Measurements from ENCODE around the gene ZFHX3.

Gene ZFHX3

GRCh38 chr16:72787514-72788268 lies 260.2 kb downstream of the ZFHX3 start:
- no peak for TF ChIP-seq ZFX (IDR thresholded peaks at IDR 0.05)
- no peak for TF ChIP-seq CTCF (conservative IDR thresholded peaks at IDR 0.05)
- H3K27ac ChIP-seq, result no peak overlapping the region; the same call in 1 of the 2 replicates

GRCh38 chr16:72787130-72787513 lies 260.8 kb downstream of the ZFHX3 start:
- H3K27ac ChIP-seq, result no peak overlapping the region

GRCh38 chr16:72786606-72787005 lies 261.3 kb downstream of the ZFHX3 start:
- H3K27ac ChIP-seq, result no peak overlapping the region
- TF ChIP-seq ZFX (IDR thresholded peaks at IDR 0.05) (no peak), CTCF (conservative IDR thresholded peaks at IDR 0.05) (no peak)

More at GRCh38 chr16:72787130-72787513, 260.8 kb downstream of the ZFHX3 start:
- TF ChIP-seq CTCF (conservative IDR thresholded peaks at IDR 0.05) (no peak), ZFX (IDR thresholded peaks at IDR 0.05) (no peak)

GRCh38 chr16:72785886-72786285 lies 262.0 kb downstream of the ZFHX3 start:
- H3K27ac ChIP-seq, result no peak overlapping the region

GRCh38 chr16:72785171-72785570 lies 262.8 kb downstream of the ZFHX3 start:
- TF ChIP-seq ZFX (IDR thresholded peaks at IDR 0.05) (no peak), CTCF (conservative IDR thresholded peaks at IDR 0.05) (no peak)
- no peak overlapping the region for H3K27ac ChIP-seq

More at GRCh38 chr16:72785886-72786285, 262.0 kb downstream of the ZFHX3 start:
- TF ChIP-seq CTCF (conservative IDR thresholded peaks at IDR 0.05) (no peak), ZFX (IDR thresholded peaks at IDR 0.05) (no peak)

- TF ChIP-seq ZFX (IDR thresholded peaks at IDR 0.05) (no peak), CTCF (conservative IDR thresholded peaks at IDR 0.05) (no peak)
- no peak overlapping the region for H3K27ac ChIP-seq
These were observed 264.1 kb downstream of the ZFHX3 start for GRCh38 chr16:72783716-72784318.

GRCh38 chr16:72769876-72770275 lies 278.1 kb downstream of the ZFHX3 start:
- TF ChIP-seq CTCF (conservative IDR thresholded peaks at IDR 0.05) (no peak), ZFX (IDR thresholded peaks at IDR 0.05) (no peak)
- no peak overlapping the region for H3K27ac ChIP-seq

Measured in C4-2B (cell line).